SIG-M5 treated with dmso at 0.1 percent for 504 hours (cell line): ENCODE results near the gene SMIM10L2A.
"Not testable (repeated sequence)": the region's sequence is repeated elsewhere in the genome, so short reads cannot be mapped to it uniquely, and the experiment has no call there.

ENCODE experiments used
- DNase-seq: peaks from one replicate; lab custom pipeline; 2025; ENCODE audit not compliant: unreplicated experiment; lab: John Stamatoyannopoulos, UW

The SMIM10L2A gene

DNA sequence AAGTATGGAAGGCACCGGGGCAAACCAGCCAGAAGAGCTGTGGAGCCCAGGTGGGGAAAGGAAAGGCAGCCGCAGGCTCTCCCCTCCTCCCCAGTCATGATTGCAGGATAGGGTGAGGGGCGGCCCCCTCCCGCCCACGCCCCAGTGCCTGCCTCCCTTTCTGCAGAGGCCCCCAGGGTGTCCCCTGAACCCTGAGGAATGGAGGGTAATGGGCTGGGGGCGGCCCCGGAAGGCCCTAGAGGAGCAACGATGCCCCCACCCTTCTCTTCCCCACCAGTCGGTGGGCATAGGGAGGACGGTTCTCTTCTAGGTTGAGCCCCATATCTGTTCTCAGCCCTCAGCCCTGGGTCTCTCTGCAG, 1.0 kb downstream of the SMIM10L2A start:
- DNase-seq = not testable (repeated sequence)

DNA sequence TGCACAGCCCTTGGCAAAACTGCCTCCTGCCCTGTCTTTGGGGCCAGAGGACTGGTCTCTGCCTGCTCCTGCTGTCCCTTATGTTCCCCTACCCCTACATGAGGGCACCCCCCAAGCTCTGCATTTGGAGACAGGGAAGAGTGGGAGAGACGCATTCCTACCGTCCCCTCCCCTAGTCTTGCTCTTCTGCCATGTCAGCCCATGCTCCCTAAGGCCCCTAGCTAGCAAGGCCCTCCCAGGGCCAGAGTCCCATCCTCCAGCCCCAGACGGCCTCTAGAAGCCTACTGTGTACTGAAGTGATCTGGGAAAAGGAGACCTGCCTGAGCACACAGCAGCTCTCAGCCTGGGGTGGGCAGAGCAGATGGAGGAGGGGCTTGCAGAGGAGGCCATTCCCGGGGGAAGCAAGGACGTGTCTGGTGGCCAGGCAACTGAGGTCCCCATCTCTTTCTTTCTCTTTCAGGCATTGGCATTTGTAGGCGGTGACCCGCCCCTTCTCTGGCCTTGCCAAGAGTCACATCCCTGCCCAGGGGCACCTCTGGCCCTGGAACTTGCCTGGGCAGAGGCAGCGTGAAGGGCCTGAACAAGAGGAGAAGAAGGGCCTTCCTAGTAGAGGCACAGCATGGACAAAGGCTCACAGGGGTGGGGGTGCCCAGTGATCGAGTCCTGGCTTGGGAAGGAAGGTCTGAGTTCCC, 1.6 kb downstream of the SMIM10L2A start:
- not testable (repeated sequence) for DNase-seq

DNA sequence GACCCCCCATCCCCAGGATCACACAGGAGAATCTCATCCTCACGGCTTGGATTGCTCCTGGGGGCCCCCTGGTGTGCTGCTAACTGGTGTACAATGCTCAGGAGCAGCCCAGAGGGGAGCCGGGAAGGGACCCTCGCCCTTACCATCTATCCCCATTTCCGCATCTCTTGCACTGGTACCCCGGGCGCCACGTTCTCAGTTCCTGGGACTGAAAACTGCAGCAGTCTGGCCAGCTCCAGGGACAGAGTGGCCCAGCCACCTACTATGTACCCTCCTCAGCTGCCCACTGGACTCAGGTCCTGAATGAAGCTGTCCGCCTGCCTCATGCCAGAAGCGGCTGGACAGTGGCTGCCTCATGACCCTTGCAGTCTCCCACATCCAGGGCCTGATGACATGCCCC, 2.7 kb downstream of the SMIM10L2A start:
- DNase-seq = no peak

DNA sequence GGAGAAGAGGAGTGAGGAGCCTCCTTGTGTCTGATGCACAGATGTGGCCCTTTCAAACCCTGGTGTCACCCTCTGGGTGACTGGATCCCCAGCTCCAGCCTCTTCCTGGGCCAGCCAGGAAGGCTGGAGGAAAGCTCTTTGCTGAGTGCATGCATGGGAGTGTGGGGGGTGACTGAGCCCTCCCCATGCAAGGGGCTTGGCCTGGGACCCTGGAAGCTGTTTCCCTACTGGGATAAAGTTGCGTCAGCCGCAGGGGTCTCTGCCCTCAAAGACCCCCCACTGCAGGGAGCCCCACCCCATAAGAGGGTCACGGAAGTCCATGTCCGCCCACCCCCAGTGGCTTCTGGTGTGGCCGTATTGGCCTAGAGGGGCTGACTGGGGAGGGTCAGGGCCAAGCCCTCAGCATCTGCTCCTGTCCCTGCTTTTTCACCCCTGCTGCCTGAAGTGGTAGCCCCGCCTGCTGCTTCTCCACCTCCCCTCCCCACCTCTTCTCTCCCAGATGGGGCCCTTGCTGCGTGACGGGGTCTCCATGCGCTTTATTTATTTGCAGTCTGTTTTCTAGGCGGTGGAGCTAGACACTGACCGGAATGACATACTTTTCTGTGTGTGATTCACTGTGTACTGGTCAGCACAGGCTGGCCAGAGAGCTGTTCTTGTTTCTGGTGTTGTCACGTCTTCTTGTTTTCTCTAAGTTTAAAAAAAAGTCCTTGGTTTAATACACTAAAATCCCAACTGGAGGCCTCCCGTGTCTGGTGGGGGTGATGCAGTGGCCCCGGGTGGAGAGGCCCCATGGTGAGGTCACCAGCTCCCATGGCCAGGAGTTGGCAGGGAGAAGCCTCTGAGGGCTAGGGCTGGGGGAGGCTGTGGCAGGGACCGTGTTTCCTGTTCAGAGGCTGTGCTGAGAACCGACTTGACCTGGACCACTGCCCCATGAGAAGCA, 3.6 kb downstream of the SMIM10L2A start:
- no peak for DNase-seq

DNA sequence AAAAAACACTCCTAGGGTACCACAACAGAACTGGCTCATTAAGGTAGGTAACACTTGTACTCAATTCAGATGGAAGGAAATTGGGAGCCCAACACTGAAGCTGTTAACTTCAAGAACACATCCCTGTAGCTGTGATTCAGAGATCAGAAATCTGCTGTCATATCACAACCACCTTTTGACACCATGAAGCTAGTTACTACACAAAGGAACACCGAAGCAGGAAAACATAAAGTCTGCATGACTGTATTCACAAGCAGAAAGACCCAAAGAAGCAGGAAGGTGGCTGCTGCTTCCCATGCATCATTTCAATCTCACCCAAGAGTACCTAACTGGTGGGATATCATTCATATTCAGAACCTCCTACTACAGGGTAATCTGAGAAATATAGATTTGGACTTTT, 7.7 kb downstream of the SMIM10L2A start:
- no peak for DNase-seq

DNA sequence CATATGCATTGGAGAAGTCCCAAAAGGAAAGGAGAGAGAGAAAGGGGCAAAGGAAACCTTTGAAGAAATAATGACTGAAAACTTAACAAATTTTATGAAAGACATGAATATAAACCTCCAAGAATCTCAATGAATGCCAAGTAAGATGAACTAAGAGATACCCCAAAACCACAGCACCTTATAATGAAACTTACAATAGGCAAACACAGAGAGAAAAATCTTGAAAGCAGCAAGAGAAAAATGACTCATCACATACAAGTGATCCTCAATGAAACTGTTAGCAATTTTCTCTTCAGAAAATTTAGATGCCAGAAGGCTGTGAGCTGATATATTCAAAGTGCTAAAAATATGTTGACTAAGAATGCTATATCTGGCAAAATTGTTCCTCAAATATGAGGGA, 10.1 kb downstream of the SMIM10L2A start:
- no peak for DNase-seq

DNA sequence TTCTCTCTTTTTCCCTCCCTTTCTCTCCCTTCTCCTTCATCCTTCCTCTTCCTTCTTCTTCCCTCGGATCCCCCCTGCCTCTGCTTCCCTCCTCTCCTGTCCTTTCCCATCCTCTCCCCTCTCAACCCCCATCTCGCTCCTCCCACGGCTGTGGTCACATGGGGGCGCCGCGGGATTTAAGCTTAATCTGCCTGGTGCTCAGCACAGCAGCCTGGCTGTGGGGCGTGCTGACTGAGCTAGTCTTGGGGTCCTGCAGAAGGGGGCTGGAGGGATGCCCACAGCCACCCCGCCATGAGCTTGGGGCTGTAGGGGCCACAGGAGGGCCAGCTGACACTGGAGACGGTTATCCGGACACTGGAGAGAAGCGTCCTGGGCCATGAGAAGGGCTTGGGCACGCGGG, 10.7 kb downstream of the SMIM10L2A start:
- no peak for DNase-seq

DNA sequence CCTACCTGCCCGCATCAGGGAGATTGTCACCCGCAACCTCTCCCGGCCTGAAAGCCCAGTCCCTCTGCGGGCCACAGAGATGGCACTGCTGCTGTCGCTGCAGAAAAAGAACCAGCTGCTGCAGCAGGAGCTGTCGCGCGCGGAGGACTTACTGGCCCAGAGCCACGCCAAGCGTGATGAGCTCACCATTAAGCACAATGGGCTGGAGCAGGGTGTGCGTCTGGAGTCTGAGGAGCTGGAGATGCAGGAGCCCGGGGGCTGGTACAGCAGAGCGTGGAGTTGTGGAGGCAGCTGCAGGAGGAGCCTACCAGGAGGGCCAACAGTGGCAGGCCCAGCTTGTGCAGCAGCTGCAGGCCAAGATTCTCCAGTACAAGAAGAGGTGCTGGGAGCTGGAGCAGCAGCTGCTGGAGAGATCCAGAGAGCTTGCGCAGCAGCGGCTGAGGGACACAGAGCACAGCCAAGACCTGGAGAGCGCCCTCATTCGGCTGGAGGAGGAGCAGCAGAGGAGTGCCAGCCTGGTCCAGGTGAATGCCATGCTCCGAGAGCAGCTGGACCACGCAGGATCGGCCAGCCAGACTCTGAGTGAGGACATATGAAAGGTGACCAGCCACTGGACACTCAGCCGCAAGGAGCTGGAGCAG, 11.3 kb downstream of the SMIM10L2A start:
- DNase-seq = no peak

DNA sequence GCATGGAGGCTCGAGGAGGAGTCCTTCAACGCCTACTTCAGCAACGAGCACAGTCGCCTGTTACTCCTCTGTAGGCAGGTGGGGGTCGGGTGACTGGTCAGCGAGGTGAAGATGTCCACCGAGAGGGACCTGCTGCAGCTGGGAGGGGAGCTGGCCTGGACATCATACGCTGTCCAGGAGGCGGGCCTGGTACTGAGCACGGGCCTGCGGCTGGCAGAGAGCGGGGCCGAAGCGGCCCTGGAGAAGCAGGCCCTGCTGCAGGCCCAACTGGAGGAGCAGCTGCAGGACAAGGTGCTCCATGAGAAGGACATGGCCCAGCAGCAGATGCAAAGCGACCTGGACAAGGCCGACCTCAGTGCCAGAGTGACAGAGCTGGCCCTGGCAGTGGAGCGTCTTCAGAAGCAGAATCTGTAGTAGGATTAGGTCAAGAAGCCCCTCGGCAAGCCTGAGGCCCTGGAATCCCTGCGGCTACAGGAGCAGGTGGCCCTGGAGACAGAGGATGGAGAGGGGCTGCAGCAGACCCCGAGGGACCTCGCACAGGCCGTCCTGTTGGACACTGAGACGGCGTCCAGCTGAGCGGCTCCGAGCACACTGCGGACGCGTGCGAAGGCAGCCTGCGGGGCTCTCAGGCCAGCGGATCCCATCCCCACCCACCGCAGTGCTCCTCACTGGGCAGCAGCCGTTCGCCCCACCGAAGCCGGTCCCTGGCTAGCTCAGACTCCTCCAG, 11.9 kb downstream of the SMIM10L2A start:
- no peak for DNase-seq

DNA sequence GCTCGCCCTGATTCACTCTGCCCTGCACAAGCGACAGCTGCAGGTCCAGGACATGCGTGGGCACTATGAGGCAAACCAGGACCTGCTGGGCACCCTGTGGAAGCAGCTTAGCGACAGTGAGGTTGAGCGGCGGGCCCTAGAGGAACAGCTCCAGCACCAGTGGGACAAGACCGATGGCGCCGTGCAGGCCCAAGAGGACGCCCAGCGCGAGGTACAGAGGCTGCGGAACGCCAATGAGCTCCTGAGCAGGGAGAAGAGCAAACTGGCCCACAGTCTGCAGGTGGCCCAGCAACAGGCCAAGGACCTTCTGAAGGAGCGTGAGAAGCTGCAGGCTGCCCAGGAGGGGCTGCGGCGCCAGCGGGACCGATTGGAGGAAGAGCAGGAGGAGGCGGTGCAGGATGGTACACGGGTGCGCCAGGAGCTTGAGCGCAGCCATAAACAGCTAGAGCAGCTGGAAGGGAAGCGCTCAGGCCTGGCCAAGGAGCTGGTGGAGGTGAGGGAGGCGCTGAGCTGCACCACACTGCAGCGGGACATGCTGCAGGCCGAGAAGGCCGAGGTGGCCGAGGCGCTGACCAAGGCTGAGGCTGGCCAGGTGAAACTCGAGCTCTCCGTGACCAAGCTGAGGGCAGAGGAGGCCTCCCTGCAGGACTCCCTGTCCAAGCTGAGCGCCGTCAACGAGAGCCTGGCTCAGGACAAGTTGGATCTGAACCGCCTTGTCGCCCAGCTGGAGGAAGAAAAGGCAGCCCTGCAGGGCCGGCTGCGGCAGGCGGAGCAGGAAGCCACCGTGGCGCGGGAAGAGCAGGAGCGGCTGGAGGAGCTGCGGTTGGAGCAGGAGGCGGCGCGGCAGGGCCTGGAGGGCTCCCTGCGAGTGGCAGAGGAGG, 12.8 kb downstream of the SMIM10L2A start:
- no peak for DNase-seq

DNA sequence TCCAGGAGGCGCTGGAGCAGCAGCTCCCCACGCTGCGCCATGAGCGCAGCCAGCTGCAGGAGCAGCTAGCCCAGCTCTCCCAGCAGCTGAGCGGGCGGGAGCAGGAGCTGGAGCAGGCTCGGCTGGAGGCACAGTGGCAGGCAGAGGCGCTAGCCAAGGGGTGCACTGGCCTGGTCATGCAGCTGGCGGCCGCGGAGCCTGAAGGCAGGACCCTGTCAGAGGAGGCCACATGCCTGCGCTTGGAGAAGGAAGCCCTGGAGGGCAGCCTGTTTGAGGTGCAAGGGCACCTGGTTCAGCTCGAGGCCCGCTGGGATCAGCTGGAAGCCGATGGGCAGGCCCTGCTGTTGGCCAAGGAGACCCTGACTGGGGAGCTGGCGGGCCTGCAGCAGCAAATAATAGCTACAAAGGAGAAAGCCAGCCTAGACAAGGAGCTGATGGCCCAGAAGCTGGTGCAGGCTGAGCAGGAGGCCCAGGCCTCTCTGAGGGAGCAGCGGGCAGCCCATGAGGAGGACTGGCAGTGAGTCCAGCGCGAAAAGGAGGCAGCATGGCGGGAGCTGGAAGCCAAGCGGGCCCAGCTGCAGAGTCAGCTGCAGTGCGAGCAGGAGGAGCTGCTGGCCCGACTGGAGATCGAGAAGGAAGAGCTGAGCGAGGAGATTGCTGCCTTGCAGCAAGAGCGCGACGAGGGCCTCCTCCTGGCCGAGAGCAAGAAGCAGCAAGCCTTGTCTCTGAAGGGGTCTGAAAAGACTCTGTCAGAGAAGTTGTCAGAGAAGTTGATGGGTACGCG, 13.6 kb downstream of the SMIM10L2A start:
- DNase-seq = no peak

DNA sequence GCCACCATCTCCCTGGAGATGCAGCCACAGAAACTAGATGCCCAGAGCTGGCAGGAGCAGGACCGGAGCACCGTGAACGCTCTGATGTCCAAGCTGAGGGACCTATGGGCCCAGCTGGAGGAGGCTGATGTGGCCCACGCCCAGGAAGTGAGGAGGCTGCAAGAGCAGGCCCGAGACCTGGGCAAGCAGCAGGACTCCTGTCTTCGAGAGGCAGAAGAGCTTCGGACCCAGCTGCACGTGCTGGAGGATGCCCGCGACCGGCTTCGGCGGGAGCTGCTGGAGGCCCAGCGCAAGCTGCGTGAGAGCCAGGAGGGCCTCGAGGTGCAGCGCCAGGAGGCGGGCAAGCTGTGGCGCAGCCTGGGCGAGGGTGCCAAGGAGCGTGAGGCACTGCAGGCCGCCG, 14.2 kb downstream of the SMIM10L2A start:
- DNase-seq = no peak

DNA sequence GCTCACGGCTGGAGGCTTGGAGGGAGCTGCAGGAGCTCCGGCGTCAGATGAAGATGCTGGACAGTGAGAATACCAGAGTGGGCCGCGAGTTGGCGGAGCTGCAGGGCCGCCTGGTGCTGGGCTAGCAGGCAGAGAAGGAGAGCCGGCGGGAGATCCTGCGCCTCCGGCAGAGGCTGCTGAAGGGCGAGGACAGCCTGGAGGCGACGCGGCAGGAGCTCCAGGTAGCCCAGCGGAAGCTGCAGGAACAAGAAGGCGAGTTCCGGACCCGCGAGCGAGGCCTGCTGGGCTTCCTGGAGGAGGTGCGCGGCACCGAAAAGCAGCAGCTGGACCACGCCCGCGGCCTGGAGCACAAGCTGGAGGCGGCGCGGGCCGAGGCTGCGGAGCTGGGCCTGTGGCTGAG, 14.7 kb downstream of the SMIM10L2A start:
- no peak for DNase-seq

DNA sequence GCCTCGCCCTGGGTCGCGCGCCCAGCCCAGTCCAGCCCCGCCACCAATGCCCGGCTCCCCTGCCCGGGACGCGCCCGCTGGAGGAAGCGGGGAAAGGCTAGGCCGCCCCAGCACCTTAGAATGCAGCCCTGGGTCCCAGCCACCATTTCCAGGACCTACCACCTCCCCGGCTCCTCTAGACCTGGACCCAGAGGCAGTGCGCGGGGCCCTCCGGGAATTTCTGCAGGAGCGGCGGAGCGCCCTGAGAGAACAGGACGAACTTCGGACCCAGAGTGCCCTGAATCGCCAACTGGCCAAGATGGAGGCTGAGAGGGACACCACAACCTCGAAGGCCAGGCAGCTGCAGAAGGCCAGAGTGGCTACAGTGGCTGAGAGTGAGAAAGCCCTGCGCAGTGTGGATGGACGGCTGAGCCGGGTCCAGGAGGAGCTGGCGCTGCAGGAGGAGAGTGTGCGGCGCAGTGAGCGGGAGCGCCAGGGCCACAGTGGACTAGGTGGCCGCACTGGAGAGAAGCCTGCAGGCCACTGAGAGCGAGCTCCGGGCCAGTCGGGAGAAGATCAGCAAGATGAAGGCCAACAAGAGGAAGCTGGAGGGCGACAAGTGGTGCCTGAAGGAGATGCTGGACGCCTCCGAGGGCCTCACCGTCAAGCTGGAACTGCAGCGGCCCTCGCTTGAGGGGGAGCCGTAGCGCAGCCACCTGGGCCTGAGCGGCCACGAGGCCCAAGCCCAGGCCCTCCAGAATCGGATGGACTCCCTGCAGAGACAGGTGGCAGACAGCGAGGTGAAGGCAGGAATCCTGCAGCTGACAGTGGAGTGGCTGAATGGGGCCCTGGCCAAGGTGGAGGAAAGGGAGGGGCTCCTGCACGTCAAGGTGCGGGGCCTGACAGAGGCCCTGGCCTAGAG, 15.5 kb downstream of the SMIM10L2A start:
- no peak for DNase-seq

DNA sequence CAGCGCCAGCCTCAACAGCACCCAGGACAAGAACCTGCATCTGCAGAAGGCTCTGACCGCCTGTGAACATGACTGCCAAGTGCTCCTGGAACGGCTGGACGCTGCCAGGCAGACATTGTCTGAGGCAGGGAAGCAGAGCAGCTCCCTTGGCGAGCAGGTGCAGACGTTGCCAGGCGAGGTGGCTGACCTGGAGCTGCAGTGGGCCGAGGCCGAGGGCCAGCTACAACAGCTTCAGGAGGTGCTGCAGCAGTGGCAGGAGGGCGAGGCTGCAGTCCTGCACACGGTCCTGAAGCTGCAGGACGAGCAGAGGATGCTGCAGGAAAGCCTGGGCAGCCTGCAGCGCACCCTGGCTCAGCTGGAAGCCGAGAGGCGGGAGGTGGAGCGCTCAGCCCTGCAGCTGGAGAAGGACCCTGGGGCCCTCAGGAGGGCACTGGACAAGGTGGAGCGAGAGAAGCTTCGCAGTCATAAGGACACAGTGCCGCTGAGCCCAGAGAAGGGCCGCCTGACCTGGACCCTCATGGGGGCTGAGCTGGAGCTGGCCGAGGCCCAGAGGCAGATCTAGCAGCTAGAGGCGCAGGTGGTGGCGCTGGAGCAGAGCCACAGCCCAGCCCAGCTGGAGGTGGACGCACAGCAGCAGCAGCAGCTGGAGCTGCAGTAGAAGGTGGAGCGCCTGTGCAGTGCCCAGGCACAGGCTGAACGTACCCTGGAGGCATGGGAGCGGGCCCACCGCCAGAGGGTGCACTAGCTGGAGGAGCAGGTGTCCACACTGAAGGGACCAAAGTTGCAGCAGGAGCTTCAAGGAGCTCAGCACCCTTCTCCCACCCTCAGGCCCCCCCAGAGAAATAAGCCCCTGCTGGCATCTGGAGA, 16.4 kb downstream of the SMIM10L2A start:
- no peak for DNase-seq

DNA sequence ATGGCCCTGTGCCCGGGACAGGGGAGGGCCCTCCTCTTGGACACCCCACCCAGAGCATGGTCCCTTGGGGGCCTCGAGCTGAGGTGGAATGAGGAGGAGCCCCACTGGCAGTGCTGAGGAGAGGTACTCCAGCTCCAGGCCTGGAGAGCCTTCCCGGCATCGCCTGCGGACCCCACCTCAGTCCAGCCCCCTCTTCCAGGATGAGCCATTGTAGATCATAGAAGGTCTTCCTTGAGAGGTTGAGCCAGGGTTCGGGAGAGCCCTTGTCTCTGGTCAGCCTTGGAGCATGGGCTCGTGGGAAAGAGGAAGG, 16.9 kb downstream of the SMIM10L2A start:
- no peak for DNase-seq

DNA sequence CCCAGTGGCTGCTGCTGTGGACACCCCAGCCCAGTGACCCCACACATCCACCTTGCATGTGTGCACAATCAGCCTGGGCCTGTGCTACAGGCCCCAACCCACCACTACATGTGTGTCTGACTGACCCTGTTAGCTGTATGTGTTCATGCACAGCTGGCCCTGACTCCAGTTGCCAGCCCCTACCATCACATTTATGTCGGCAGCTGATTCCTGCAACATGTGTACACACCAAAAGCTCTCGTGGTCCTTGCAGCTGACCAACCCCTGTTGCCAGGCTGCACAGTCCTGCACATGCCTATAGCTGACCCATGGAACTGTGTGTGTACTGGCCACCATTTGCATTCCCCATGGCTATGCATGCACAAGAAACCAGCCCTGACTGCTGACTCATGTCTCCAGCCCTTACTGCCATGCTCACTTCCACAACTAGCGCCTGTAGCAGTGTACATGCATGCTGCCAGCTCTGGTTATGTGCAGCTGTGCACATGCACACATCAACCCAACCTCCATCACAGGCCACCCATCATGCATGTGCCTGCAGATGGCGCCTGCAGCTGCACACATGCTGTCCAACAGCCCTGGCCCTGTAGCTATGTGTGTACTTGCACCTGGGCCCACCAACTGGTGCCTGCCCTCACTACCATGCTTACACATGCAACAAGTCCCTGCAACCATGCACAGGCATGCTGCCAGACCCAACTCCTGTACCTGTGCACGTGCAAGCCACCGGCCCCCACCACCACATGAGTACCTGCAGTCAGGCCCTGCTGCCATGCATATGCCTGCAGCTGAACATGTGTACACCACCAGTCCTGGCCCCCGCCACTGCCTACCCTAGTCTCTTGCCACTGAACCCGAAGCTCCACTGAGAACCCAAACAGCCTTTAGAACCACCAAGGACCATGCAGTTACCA, 28.1 kb downstream of the SMIM10L2A start:
- DNase-seq = no peak
